IPS DF 4.7 (cell line): ENCODE measurements around the gene KRTAP10-6.
"Not testable (repeated sequence)": the region's sequence is repeated elsewhere in the genome, so short reads cannot be mapped to it uniquely, and the experiment has no call there.

Source experiments
- DNase-seq: peaks from one replicate; pipeline ENCODE4 v3.0.0-alpha.2; 2013; ENCODE audit warnings: low spot score; ENCODE audit errors: extremely low read depth

Gene KRTAP10-6

GRCh38 chr21:44617071-44617501 lies 24.8 kb upstream of the KRTAP10-6 start:
- DNase-seq, result no peak

DNA sequence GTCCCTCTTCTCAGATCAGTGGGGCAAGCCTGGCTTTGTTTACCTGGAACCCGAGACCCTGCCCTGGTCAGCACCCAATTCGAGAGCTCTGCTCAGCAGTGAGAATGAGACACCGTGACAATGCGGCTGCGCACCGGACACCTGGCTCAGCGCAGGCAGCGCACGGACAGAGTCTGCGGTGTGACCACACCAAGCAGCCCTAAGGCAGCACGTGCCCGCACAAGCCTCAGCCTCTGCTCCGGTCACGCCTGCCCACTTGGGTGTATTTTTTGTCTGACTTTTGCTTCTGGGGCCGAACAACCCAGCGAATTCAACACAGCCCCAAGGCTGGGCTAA lies 24.3 kb upstream of the KRTAP10-6 start:
- DNase-seq, result no peak

- DNase-seq, result no peak
These were observed 23.7 kb upstream of the KRTAP10-6 start for GRCh38 chr21:44615911-44616590.

GRCh38 chr21:44615466-44615865 lies 23.2 kb upstream of the KRTAP10-6 start:
- DNase-seq, result no peak

GRCh38 chr21:44614961-44615391 lies 22.7 kb upstream of the KRTAP10-6 start:
- no peak for DNase-seq

DNA sequence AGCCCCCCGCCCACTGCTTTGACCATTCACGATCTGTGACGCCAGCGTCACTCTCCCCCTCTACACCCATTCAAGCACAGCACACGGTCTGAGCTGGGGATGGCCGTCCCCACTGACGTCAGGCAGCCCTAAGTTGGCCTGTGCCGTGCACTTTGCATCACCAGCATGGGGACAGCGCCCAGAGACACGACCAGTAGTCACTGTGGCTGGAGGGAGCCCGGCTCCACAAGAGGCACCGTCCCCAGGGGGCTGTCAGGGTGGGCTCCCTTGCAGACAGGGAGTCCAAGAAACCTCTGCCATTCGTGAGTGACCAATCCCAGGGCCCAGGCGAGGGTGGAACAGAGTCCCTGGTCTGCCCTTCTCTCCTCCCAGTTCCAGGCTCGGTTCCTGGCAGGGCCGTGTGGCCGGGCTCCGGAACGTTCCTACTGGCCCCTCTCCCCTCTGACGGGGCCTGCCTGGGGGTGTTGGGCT lies 21.9 kb upstream of the KRTAP10-6 start:
- DNase-seq, result no peak

DNA sequence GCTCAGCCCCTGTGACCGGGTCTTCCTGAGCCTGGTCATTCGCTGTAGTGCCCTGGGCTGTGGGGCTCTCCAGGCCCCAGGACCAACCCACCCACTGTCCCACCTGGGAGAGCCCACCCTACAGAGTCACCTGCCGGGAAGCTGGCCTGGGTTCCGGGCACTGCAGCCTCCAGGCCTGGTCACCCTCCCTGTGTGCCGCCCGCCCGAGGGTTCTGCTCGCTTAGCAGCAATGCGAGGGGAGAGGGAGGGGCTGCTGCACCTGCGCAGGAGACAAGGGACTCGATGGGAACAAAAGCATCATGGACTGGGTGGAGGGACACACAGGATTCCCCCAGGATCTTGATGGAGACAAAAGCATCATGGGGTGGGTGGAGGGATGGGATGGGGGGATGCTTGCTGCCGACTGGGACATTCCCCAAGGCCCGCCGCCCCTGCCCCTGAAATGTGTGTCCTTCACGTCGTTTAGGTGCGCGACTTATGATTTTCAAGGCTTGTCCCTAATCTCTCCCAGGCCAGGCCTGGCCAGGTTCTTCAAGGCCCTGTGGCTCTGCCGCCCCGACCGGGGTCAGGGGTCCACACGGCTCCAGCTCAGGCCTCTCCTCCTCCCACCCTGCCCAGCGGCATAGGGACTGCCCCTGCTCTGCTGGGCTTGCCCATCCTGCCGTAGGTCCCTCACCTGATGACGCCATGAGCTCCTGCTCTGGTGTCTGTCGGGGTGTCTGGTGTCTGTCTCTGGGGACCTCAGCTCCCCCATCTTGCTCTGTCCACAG lies 21.3 kb upstream of the KRTAP10-6 start:
- DNase-seq, result no peak

DNA sequence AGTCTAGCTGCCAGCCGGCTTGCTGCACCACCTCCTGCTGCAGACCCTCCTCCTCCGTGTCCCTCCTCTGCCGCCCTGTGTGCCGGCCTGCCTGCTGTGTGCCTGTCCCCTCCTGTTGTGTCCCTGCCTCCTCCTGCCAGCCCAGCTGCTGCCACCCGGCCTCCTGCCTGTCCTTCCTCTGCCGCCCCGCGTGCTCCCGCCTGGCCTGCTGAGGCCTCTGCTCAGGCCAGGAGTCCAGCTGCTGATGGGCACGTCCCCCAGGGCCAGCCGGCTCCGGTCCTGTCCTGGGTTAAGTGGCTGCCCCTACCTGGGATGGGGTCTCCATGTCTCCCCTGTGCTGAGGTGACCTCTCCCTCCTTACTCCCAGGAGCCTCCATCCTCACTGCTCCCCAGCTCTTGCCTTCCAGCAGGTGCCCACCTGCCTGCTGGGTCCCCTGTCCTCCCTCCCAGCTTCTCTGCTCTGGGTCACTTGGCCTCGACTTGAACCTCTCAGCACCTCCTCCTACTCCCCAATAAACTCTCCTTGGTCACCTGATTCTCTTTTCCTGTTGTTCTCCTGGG lies 20.4 kb upstream of the KRTAP10-6 start:
- DNase-seq, result no peak

DNA sequence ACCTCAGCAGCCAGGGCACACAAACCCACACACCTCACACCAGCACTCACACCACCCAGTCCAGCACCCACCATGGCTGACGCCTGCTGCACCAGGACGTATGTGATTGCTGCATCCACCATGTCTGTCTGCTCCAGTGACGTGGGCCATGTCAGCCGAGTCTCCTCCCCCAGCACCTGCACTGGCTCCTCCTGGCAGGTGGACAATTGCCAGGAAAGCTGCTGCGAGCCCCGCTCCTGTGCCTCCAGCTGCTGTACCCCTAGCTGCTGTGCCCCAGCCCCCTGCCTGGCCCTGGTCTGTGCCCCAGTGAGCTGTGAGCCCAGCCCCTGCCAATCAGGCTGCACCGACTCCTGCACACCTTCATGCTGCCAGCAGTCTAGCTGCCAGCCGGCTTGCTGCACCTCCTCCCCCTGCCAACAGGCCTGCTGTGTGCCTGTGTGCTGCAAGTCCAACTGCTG lies 19.8 kb upstream of the KRTAP10-6 start, which contains the start of gene KRTAP10-8:
Gene KRTAP10-8, plus strand, starts transcription at position 51 of the 458 bp plus-strand sequence. Its CDS starts 22 bp downstream, at position 73.
- no peak for DNase-seq

- DNase-seq, result no peak
These were observed 19.2 kb upstream of the KRTAP10-6 start for GRCh38 chr21:44611551-44611950.

GRCh38 chr21:44610157-44610843 lies 18.0 kb upstream of the KRTAP10-6 start:
- not testable (repeated sequence) for DNase-seq

DNA sequence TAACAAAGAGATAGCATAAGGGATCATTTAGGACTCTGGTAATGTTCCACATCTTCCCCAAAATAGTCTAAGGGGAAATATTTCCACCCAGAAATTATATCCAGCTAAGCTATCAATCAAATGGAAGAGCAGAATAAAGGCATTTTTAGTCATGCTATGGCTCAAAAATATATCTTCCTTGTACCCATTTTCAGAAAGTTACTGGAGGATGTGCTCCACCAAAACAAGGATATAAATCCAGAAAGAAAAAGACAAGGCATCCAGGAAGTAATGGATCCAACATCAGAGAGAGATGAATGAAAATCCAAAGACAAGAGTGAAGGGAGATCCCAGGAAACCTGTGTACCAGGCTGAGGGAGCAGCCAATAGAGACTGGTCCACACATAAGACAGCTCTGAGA lies 16.9 kb upstream of the KRTAP10-6 start:
- DNase-seq, result no peak

- DNase-seq, result no peak
These were observed 14.2 kb upstream of the KRTAP10-6 start for GRCh38 chr21:44606495-44606894.

DNA sequence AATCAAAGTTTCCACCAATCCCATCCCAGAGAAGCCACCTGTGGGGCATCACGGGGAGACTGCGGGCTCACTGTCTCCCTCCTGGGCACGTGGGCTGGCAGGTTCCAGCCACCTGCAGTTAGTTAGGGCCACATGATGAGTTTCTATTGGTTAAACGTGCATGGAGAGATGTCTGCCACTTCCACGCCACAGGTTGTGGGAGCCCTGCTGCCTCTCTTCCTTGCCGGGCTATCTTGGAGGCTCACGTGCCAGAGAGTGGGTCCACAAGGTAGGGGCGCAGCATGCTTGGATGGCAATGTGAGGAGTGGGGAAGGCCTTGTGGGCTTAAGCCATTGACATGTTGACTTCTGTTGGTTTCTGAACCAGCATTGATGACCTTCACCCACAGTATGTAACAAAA lies 11.6 kb upstream of the KRTAP10-6 start:
- no peak for DNase-seq

GRCh38 chr21:44603109-44603875 lies 11.0 kb upstream of the KRTAP10-6 start:
- no peak for DNase-seq

DNA sequence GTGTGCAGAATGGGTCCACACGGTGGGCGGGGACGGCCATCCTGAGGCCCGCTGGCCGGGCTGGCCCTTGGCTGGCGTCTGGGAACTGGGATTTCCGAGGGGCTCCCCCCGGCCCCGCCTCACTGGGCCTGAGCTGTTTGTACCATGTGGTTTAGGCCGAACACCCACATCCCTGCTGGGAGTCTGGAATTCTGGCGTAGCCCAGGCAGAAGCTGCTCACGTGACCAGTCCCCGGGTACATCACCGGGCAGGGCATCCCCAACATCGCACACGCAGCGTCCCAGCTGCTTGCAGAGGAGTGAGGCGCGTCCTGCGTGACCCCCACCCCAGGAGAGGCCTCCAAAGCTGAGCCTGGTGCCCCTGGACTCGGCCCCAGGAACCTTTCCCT lies 10.2 kb upstream of the KRTAP10-6 start:
- no peak for DNase-seq

GRCh38 chr21:44601596-44602462 lies 9.5 kb upstream of the KRTAP10-6 start:
- no peak for DNase-seq

GRCh38 chr21:44601091-44601490 lies 8.8 kb upstream of the KRTAP10-6 start:
- DNase-seq, result not testable (repeated sequence)

DNA sequence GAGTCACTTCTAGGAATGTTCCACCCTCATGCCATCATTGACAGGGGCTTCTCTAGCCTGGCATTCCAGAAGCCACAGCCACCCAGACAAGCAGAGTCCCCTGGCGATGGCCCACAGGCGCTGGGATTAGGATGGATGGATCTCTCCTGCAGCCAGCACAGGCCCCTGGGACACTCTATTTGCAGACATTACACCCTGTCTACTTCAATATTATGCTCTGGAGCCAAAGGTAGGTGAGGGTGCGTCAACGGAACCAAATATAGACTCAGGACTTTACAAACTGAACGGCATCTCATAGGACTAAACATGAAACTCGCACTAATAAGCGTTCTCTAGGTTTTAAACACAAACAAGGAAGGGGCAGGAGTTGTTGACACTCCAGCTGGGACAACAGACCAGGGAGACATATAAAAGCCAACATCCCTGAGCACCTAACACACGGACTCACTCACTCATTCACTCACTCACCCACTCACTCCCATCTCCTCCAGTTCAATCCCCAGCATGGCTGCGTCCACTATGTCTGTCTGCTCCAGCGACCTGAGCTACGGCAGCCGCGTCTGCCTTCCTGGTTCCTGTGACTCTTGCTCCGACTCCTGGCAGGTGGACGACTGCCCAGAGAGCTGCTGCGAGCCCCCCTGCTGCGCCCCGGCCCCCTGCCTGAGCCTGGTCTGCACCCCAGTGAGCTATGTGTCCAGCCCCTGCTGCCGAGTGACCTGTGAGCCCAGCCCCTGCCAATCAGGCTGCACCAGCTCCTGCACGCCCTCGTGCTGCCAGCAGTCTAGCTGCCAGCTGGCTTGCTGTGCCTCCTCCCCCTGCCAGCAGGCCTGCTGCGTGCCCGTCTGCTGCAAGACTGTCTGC lies 8.0 kb upstream of the KRTAP10-6 start, which contains the start of gene KRTAP10-7:
Gene KRTAP10-7, plus strand, starts transcription at position 480 of the 861 bp plus-strand sequence. Its CDS starts 25 bp downstream, at position 505.
- not testable (repeated sequence) for DNase-seq
